ENCODE results near the gene CADPS.

GRCh38 chr3:62416144-62416543 is 459.1 kb downstream of the CADPS start:
- TF ChIP-seq RFX5 (IDR thresholded peaks at IDR 0.05): no peak
- TF ChIP-seq CTCF (IDR thresholded peaks at IDR 0.05): no peak
- TF ChIP-seq ESRRA (IDR thresholded peaks at IDR 0.05; ENCODE audit: borderline replicate concordance, low read length): no peak
- TF ChIP-seq JUN (IDR thresholded peaks at IDR 0.05): no peak
- TF ChIP-seq, protein P1, sequence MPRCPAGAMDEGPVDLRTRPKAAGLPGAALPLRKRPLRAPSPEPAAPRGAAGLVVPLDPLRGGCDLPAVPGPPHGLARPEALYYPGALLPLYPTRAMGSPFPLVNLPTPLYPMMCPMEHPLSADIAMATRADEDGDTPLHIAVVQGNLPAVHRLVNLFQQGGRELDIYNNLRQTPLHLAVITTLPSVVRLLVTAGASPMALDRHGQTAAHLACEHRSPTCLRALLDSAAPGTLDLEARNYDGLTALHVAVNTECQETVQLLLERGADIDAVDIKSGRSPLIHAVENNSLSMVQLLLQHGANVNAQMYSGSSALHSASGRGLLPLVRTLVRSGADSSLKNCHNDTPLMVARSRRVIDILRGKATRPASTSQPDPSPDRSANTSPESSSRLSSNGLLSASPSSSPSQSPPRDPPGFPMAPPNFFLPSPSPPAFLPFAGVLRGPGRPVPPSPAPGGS (IDR thresholded peaks at IDR 0.05): no peak
- TF ChIP-seq RAD21 (conservative IDR thresholded peaks at IDR 0.05 in 1 of 2, IDR thresholded peaks at IDR 0.05 in 1 of 2): no peak
- TF ChIP-seq, protein P2, sequence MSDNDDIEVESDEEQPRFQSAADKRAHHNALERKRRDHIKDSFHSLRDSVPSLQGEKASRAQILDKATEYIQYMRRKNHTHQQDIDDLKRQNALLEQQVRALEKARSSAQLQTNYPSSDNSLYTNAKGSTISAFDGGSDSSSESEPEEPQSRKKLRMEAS (IDR thresholded peaks at IDR 0.05): no peak
- no peak for TF ChIP-seq CEBPB (IDR thresholded peaks at IDR 0.05)
- TF ChIP-seq, protein P3, sequence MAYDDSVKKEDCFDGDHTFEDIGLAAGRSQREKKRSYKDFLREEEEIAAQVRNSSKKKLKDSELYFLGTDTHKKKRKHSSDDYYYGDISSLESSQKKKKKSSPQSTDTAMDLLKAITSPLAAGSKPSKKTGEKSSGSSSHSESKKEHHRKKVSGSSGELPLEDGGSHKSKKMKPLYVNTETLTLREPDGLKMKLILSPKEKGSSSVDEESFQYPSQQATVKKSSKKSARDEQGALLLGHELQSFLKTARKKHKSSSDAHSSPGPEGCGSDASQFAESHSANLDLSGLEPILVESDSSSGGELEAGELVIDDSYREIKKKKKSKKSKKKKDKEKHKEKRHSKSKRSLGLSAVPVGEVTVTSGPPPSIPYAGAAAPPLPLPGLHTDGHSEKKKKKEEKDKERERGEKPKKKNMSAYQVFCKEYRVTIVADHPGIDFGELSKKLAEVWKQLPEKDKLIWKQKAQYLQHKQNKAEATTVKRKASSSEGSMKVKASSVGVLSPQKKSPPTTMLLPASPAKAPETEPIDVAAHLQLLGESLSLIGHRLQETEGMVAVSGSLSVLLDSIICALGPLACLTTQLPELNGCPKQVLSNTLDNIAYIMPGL (CRISPR knock-in tag; IDR thresholded peaks at IDR 0.05; ENCODE audit: borderline replicate concordance): no peak
- no peak for TF ChIP-seq JUNB (IDR thresholded peaks at IDR 0.05)
- TF ChIP-seq POLR2A (IDR thresholded peaks at IDR 0.05; ENCODE audit: low read length): no peak
- no peak for TF ChIP-seq EP300 (IDR thresholded peaks at IDR 0.05)
- TF ChIP-seq, protein P4, sequence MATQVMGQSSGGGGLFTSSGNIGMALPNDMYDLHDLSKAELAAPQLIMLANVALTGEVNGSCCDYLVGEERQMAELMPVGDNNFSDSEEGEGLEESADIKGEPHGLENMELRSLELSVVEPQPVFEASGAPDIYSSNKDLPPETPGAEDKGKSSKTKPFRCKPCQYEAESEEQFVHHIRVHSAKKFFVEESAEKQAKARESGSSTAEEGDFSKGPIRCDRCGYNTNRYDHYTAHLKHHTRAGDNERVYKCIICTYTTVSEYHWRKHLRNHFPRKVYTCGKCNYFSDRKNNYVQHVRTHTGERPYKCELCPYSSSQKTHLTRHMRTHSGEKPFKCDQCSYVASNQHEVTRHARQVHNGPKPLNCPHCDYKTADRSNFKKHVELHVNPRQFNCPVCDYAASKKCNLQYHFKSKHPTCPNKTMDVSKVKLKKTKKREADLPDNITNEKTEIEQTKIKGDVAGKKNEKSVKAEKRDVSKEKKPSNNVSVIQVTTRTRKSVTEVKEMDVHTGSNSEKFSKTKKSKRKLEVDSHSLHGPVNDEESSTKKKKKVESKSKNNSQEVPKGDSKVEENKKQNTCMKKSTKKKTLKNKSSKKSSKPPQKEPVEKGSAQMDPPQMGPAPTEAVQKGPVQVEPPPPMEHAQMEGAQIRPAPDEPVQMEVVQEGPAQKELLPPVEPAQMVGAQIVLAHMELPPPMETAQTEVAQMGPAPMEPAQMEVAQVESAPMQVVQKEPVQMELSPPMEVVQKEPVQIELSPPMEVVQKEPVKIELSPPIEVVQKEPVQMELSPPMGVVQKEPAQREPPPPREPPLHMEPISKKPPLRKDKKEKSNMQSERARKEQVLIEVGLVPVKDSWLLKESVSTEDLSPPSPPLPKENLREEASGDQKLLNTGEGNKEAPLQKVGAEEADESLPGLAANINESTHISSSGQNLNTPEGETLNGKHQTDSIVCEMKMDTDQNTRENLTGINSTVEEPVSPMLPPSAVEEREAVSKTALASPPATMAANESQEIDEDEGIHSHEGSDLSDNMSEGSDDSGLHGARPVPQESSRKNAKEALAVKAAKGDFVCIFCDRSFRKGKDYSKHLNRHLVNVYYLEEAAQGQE (IDR thresholded peaks at IDR 0.05): no peak

All from A549 (cell line).